ENCODE data around the gene SETD7.

Gene SETD7

GRCh38 chr4:139556071-139556723 is at the start of gene SETD7:
Gene SETD7 (minus strand): TSS chr4:139556219. CDS start chr4:139556137, 82 bp downstream.
- H3K27ac Mint-ChIP-seq: peak within 1 kb of the TSS; percentile 97
- H3K36me3 Mint-ChIP-seq: no peaks in the 10 kb centered on the region
- peaks cover 38% of the 10 kb centered on the region for H3K4me1 Mint-ChIP-seq
- H3K27me3 Mint-ChIP-seq: no peaks in the 10 kb centered on the region
- peak within 1 kb of the TSS; percentile 98 for H3K4me3 Mint-ChIP-seq
- ATAC-seq (ENCODE audit: low read depth): peak; percentile 15
- peak; percentile 56 to 63 for DNase-seq (ENCODE audit: low spot score in 2 of 2)
- no peaks in the 10 kb centered on the region for H3K9me3 Mint-ChIP-seq

- H3K36me3 Mint-ChIP-seq: peaks cover 2% of the 10 kb centered on the region
- H3K27me3 Mint-ChIP-seq: peaks cover 15% of the 10 kb centered on the region
- H3K9me3 Mint-ChIP-seq: no peaks in the 10 kb centered on the region
- H3K27ac Mint-ChIP-seq: no peak overlapping the region
- no peak for DNase-seq (ENCODE audit: low spot score in 2 of 2)
- peaks cover 8% of the 10 kb centered on the region for H3K4me1 Mint-ChIP-seq
- H3K4me3 Mint-ChIP-seq: peak overlapping the region; percentile 70
- no peak for ATAC-seq (ENCODE audit: low read depth)
Observed at GRCh38 chr4:139605516-139605915, 49.5 kb upstream of the SETD7 start.

GRCh38 chr4:139603576-139604410 is 47.8 kb upstream of the SETD7 start:
- Mint-ChIP-seq H3K27ac (no peak overlapping the region), H3K36me3 (peaks cover 2% of the 10 kb centered on the region), H3K4me1 (peaks cover 8% of the 10 kb centered on the region), H3K27me3 (peaks cover 15% of the 10 kb centered on the region), H3K9me3 (no peaks in the 10 kb centered on the region), H3K4me3 (no peak overlapping the region)
- peak; percentile 21 to 23 for DNase-seq (ENCODE audit: low spot score in 2 of 2)
- peak; percentile 53 for ATAC-seq (ENCODE audit: low read depth)

- Mint-ChIP-seq H3K27ac (no peak overlapping the region), H3K4me1 (peaks cover 8% of the 10 kb centered on the region), H3K36me3 (peaks cover 2% of the 10 kb centered on the region), H3K4me3 (no peak overlapping the region), H3K27me3 (peaks cover 15% of the 10 kb centered on the region), H3K9me3 (no peaks in the 10 kb centered on the region)
- DNase-seq (ENCODE audit: low spot score in 2 of 2) (no peak), ATAC-seq (ENCODE audit: low read depth) (no peak)
Observed at GRCh38 chr4:139602776-139603360, 46.8 kb upstream of the SETD7 start.

GRCh38 chr4:139600662-139601061 is 44.6 kb upstream of the SETD7 start:
- Mint-ChIP-seq H3K9me3 (no peaks in the 10 kb centered on the region), H3K4me1 (no peaks in the 10 kb centered on the region), H3K4me3 (no peak overlapping the region), H3K27ac (no peak overlapping the region), H3K27me3 (peaks cover 11% of the 10 kb centered on the region), H3K36me3 (no peaks in the 10 kb centered on the region)
- DNase-seq (ENCODE audit: low spot score in 2 of 2) (no peak), ATAC-seq (ENCODE audit: low read depth) (no peak)

- DNase-seq (ENCODE audit: low spot score in 2 of 2) (no peak), ATAC-seq (ENCODE audit: low read depth) (no peak)
- no peak overlapping the region for H3K27ac Mint-ChIP-seq
- no peaks in the 10 kb centered on the region for H3K4me1 Mint-ChIP-seq
- H3K27me3 Mint-ChIP-seq: peaks cover 9% of the 10 kb centered on the region
- no peaks in the 10 kb centered on the region for H3K9me3 Mint-ChIP-seq
- no peaks in the 10 kb centered on the region for H3K36me3 Mint-ChIP-seq
- H3K4me3 Mint-ChIP-seq: no peak overlapping the region
Observed at GRCh38 chr4:139599594-139600374, 43.8 kb upstream of the SETD7 start.

GRCh38 chr4:139599076-139599475 is 43.1 kb upstream of the SETD7 start:
- Mint-ChIP-seq H3K4me1 (no peaks in the 10 kb centered on the region), H3K9me3 (no peaks in the 10 kb centered on the region), H3K36me3 (no peaks in the 10 kb centered on the region), H3K27me3 (peaks cover 9% of the 10 kb centered on the region), H3K27ac (no peak overlapping the region), H3K4me3 (no peak overlapping the region)
- DNase-seq (ENCODE audit: low spot score in 2 of 2) (no peak), ATAC-seq (ENCODE audit: low read depth) (no peak)

DNA sequence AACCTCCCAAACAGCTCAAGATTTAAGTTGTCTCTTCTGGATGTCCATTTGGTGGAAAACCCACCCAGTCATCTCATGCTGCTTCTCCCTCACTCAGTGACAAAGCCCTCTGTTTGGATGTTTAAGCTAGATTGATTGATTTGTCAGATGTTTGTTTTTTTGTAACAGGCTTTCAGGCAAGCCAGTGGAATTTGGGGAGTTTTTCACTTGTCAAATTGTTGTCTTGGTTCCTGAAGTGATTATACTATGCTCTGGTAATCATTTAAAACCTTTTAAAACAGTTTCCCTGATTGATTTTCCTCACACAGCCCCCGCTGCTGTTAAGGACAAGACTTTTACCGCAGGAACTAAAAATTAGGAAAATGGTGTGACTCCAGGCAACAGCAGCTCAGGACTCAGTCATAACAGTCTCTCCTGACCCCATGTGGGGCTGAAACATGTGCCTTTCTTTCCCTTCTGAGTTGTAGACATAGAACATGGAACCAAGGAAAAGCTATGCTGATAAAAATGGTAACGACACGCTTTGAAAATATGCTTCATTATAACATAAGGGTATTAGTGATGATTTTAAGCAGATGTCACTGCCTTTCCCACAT is 40.8 kb upstream of the SETD7 start:
- Mint-ChIP-seq H3K36me3 (no peaks in the 10 kb centered on the region), H3K27me3 (peaks cover 12% of the 10 kb centered on the region), H3K4me1 (no peaks in the 10 kb centered on the region), H3K9me3 (no peaks in the 10 kb centered on the region), H3K4me3 (no peak overlapping the region), H3K27ac (no peak overlapping the region)
- ATAC-seq (ENCODE audit: low read depth): no peak
- DNase-seq (ENCODE audit: low spot score in 2 of 2): no peak

DNA sequence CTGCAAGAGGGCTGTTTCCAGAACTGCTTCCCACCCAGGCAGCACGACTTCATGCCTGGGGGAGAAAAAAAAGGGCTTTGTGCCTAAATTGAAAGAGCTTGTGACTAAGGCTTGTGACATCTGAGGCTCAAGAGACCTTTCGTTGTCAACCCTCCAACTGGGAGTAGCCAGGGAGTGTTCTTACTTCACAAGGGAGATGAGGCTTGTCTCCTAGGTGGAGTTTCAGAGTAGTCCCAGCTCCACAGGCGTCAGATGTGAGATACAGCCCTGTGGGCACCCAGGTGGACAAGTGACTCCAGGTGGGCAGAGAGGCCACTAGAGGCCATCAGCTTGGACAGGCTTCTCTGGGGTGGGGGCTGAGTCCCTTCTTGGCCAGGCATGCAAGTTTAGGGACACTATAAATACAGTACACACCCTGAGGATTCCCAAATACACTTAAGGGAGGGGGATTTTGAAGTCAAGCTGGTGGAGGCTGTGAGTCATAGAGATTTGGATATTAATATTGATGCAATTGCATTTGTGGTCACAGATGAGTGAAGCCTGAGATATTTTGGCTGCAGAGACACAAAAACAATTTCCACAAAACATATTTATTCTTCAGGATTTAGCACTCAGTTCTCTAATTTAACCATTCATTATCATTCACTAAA is 40.1 kb upstream of the SETD7 start:
- H3K27me3 Mint-ChIP-seq: peaks cover 10% of the 10 kb centered on the region
- H3K27ac Mint-ChIP-seq: no peak overlapping the region
- H3K4me1 Mint-ChIP-seq: no peaks in the 10 kb centered on the region
- ATAC-seq (ENCODE audit: low read depth): no peak
- H3K9me3 Mint-ChIP-seq: no peaks in the 10 kb centered on the region
- no peaks in the 10 kb centered on the region for H3K36me3 Mint-ChIP-seq
- H3K4me3 Mint-ChIP-seq: no peak overlapping the region
- no peak for DNase-seq (ENCODE audit: low spot score in 2 of 2)

DNA sequence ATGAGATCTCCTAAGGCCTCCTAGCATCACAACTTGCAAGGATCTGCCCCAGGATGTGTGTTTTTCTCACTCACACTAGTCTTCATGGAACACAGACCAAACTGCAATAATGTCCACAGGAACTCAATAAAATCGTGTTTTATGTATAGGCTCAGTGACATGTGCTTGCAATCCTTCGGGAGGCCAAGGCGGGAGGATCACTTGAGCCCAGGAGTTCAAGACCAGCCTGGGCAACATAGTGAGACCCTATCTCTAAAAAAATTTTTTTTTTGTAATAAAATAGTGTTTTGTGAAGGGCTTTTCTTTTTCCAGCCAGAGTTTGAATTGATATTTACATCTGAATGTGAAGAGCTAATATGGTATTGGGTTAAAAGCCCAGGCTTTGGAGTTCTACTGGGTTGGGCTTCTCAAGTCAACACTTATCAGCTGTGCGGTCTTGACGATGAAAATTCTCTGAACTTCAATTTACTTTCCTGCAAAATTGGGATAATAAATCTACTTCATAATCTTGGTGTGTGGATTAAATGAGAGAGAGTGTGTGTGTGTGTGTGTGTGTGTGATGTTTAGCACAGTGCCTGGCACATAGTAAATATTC is 38.7 kb upstream of the SETD7 start:
- ATAC-seq (ENCODE audit: low read depth) (no peak), DNase-seq (ENCODE audit: low spot score in 2 of 2) (no peak)
- Mint-ChIP-seq H3K27ac (no peak overlapping the region), H3K4me1 (no peaks in the 10 kb centered on the region), H3K9me3 (no peaks in the 10 kb centered on the region), H3K27me3 (peaks cover 10% of the 10 kb centered on the region), H3K4me3 (no peak overlapping the region), H3K36me3 (no peaks in the 10 kb centered on the region)

DNA sequence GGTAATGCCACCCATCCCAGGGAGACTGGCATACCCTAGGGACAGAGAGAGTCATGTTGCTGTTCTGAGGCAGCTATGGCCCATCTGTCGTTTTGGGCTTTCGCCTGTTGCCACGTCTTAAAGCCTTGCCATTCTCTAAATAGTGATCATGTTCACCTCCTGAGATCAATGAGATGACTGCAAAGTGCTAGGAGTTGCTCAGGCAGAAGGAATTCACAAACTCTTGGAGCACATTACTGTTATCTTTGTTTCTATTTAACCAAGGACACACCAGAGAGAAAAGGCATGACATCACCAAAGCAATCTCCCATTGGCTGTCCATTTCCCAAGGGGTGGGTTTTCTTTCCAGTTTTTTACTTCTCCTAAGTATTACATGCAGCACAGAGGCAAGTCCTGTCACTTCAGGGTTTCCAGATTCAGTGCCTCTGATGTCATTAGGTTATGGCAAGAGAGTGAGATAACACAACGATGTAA is 37.1 kb upstream of the SETD7 start:
- no peaks in the 10 kb centered on the region for H3K4me1 Mint-ChIP-seq
- H3K9me3 Mint-ChIP-seq: peaks cover 2% of the 10 kb centered on the region
- DNase-seq (ENCODE audit: low spot score in 2 of 2): no peak
- no peak for ATAC-seq (ENCODE audit: low read depth)
- no peak overlapping the region for H3K27ac Mint-ChIP-seq
- no peak overlapping the region for H3K4me3 Mint-ChIP-seq
- no peaks in the 10 kb centered on the region for H3K36me3 Mint-ChIP-seq
- H3K27me3 Mint-ChIP-seq: peaks cover 7% of the 10 kb centered on the region

DNA sequence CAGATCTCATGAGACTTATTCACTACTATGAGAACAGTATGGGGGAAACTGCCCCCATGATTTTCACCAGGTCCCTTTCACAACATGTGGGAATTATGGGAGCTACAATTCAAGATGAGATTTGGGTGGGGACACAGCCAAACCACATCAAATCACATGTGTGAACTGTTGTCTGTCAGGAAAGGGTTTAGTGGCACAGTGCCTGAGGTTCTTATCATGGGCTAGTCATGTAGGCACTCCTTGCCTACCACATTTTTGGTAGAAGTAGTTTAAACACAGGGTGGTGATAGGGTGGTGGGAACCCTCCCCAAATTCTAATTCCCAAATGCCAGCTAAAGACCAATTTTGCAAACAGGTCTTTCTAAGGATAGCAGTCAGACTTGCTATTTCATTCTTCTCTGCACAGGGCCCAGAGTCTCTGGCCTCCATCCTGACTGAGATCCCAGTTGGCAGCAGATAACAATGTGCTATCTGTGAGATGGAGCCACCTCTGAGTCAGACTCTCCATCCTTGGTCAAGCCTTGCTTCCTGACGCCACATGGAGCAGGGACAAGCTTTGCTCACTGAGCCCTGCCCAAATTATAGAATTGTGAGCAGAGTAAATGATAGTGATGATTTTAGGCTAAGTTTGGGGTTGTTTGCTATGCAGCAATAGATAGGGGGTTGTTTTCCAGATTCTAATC is 33.5 kb upstream of the SETD7 start:
- H3K36me3 Mint-ChIP-seq: no peaks in the 10 kb centered on the region
- DNase-seq (ENCODE audit: low spot score in 2 of 2) (no peak), ATAC-seq (ENCODE audit: low read depth) (no peak)
- H3K4me3 Mint-ChIP-seq: no peak overlapping the region
- peaks cover 3% of the 10 kb centered on the region for H3K27me3 Mint-ChIP-seq
- H3K27ac Mint-ChIP-seq: no peak overlapping the region
- peaks cover 2% of the 10 kb centered on the region for H3K9me3 Mint-ChIP-seq
- no peaks in the 10 kb centered on the region for H3K4me1 Mint-ChIP-seq
